Right atrium auricular region (tissue), 2 donors: Measurements from ENCODE around the gene RCAN3. TPM values are rescaled to one million over a fixed set of nuclear protein-coding genes. Genes with fewer than 3 reads are reported as not detected.

Experiments used
- DNase-seq: peaks from one replicate; pipeline ENCODE4 v3.0.0-alpha.2; 2019; ENCODE audit warnings: low spot score
- H3K27ac ChIP-seq, 2 donors: fragments of 200-600 bp; sonication (generic); 1 replicate in 1 of 2; 2 replicates in 1 of 2; pipeline ENCODE4 v1.5.1; 2016 to 2019
- H3K27me3 ChIP-seq, 2 donors: fragments of 200-600 bp; sonication (generic); one replicate each; pipeline versions ENCODE4 v1.5.1 to v1.6.0; 2017 to 2019
- H3K36me3 ChIP-seq: fragments of 200-600 bp; sonication (generic); one replicate; pipeline ENCODE4 v1.5.1; 2016
- H3K4me1 ChIP-seq, 2 donors: fragments of 200-600 bp; sonication (generic); one replicate each; pipeline versions ENCODE4 v1.5.1 to v1.6.0; 2017 to 2019
- H3K4me3 ChIP-seq, 2 donors: fragments of 200-600 bp; sonication (generic); 1 replicate in 1 of 2; 2 replicates in 1 of 2; pipeline ENCODE4 v1.5.1; 2017 to 2019; ENCODE audit warnings: mild to moderate bottlenecking in 1 of 2, moderate library complexity in 1 of 2
- H3K9me3 ChIP-seq, 2 donors: fragments of 200-600 bp; sonication (generic); one replicate each; pipeline ENCODE4 v1.5.1; 2019
- CTCF ChIP-seq, 2 donors: fragments of 200-600 bp; sonication (generic); IDR thresholded peaks; one replicate each; pipeline ENCODE4 v1.5.1; 2019; ENCODE audit warnings: antibody characterized with exemption in 2 of 2
- total RNA-seq, 2 donors: library from RNA; depleted of rRNA; stranded (reverse); fragments of >200 nt; gene quantifications; one replicate each; pipeline ENCODE4 v1.1.0, GENCODE V29; 2016

The RCAN3 gene
- total RNA-seq, 2 donors from 2014 or later, result 5.0 to 7.5 TPM

- H3K4me1 ChIP-seq, result no peaks in the 10 kb centered on the region
- TF ChIP-seq CTCF (IDR thresholded peaks at IDR 0.05), result no peak
- H3K27me3 ChIP-seq, result no peaks in the 10 kb centered on the region
- H3K36me3 ChIP-seq, result no peaks in the 10 kb centered on the region
- no peak overlapping the region for H3K4me3 ChIP-seq
- no peaks in the 10 kb centered on the region for H3K9me3 ChIP-seq
- no peak for DNase-seq
- H3K27ac ChIP-seq, result no peak overlapping the region
Observed at GRCh38 chr1:24535021-24535424, 32.4 kb downstream of the RCAN3 start.

DNA sequence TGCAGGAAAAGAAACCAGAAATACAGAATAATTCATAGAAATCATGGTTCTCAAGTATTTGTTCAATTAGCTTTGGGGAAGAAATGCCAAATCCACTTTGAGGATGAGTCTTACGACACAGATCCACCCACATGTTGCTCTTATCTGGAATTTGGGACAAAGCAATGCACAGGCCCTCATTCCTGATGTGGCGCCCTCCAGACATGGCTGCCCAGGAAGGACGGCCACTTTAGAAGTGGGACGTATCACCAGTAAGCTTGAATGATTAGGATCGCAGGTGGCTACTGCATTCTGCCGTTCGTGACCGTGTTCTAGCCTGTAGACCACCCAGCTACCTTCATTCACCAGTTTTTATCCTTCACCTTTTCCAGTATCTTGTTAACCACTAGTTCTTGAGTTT lies 33.1 kb downstream of the RCAN3 start:
- no peak overlapping the region for H3K27ac ChIP-seq
- no peaks in the 10 kb centered on the region for H3K27me3 ChIP-seq
- no peak for TF ChIP-seq CTCF (IDR thresholded peaks at IDR 0.05)
- H3K4me3 ChIP-seq, result no peak overlapping the region
- H3K4me1 ChIP-seq, result no peaks in the 10 kb centered on the region
- DNase-seq, result no peak
- H3K9me3 ChIP-seq, result no peaks in the 10 kb centered on the region
- no peaks in the 10 kb centered on the region for H3K36me3 ChIP-seq

DNA sequence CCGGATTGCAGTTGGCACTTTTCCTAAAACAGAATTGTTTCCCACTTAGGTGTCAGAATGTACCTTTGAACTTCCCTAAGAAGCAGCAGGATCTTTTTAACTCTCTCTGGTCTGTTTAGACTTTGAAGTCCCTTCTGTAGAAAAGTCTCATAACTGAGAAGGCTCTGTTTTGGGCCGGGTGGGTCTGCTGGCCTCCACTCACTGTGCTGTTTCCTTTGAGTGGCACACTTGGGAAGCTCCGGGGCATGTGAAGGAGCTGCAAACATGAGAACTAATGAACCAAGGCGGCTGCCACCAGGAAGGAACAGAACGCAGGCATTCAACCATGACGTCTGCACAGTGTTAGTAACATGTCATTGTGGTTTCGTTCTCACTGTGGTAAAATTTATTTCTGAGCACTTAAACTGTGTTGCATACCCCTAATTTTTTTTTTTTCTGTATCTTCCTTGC lies 33.8 kb downstream of the RCAN3 start:
- no peaks in the 10 kb centered on the region for H3K9me3 ChIP-seq
- H3K27ac ChIP-seq, result no peak overlapping the region
- no peak overlapping the region for H3K4me3 ChIP-seq
- H3K4me1 ChIP-seq, result no peaks in the 10 kb centered on the region
- no peaks in the 10 kb centered on the region for H3K36me3 ChIP-seq
- TF ChIP-seq CTCF (IDR thresholded peaks at IDR 0.05), result no peak
- DNase-seq, result no peak
- no peaks in the 10 kb centered on the region for H3K27me3 ChIP-seq

- H3K4me1 ChIP-seq, result no peaks in the 10 kb centered on the region
- TF ChIP-seq CTCF (IDR thresholded peaks at IDR 0.05), result no peak
- no peaks in the 10 kb centered on the region for H3K36me3 ChIP-seq
- no peaks in the 10 kb centered on the region for H3K27me3 ChIP-seq
- no peak overlapping the region for H3K27ac ChIP-seq
- H3K9me3 ChIP-seq, result no peaks in the 10 kb centered on the region
- H3K4me3 ChIP-seq, result no peak overlapping the region
- DNase-seq, result no peak
Observed at GRCh38 chr1:24540051-24540905, 37.6 kb downstream of the RCAN3 start.

DNA sequence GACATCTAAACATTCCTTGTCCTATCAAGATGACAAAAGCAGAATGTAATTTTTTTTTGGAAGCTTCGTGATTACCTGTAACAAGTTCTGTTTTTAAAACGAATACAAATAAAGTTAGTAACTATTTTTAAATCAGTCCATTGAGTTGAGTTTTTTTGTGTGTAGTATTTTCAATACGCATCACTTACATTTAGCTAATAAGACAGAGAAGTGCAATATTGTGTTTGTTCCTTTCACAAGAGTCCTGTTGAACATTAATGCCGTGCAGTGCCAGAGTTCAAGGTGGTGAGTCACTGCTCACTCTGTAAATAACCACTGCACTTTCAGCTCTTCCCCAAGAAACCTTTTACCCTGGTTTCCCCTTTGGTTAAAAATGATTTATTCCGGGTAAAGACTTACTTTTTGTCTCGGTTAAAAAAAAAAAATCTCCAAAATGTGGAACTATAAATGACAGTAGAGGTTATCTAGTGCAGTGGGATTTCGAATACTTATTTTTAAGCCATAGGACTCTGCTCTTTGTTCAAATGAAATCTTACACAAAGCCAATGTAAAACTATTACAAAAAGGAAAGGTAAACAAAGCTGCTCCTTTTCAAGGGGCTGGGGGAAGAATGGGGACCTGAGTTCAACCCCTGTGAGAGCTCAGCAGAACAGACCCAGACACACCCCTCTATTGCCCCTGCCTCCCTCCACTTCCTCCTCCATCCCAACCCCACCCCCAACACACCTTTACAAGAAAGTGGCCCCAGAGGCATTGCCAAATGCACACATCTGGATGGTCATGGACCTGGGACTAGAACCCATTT lies 38.5 kb downstream of the RCAN3 start:
- no peak overlapping the region for H3K27ac ChIP-seq
- DNase-seq, result no peak
- no peak overlapping the region for H3K4me3 ChIP-seq
- TF ChIP-seq CTCF (IDR thresholded peaks at IDR 0.05), result no peak
- no peaks in the 10 kb centered on the region for H3K27me3 ChIP-seq
- H3K9me3 ChIP-seq, result no peaks in the 10 kb centered on the region
- no peaks in the 10 kb centered on the region for H3K4me1 ChIP-seq
- no peaks in the 10 kb centered on the region for H3K36me3 ChIP-seq
